Activated naive CD8-positive, alpha-beta T cell treated with anti-CD3 and anti-CD28 coated beads for 36 hours (primary cell): ENCODE results near the gene TANC1. TPM values are rescaled to one million over a fixed set of nuclear protein-coding genes. Genes with fewer than 3 reads are reported as not detected.

Experiments used
- DNase-seq: peaks from one replicate; pipeline ENCODE4 v3.0.0; 2021
- H3K27ac Mint-ChIP-seq: one replicate; pipeline ENCODE4 v1.8.0; 2022; ENCODE audit warnings: mild to moderate bottlenecking, moderate library complexity, mixed read lengths
- H3K27me3 Mint-ChIP-seq: one replicate; pipeline ENCODE4 v1.8.0; 2022; ENCODE audit warnings: mild to moderate bottlenecking, mixed read lengths
- H3K36me3 Mint-ChIP-seq: one replicate; pipeline ENCODE4 v1.8.0; 2021; ENCODE audit warnings: mild to moderate bottlenecking, mixed read lengths
- H3K4me1 Mint-ChIP-seq: one replicate; pipeline ENCODE4 v1.8.0; 2021; ENCODE audit warnings: mixed read lengths
- H3K4me3 Mint-ChIP-seq: one replicate; pipeline ENCODE4 v1.8.0; 2022; ENCODE audit warnings: mild to moderate bottlenecking, moderate library complexity, mixed read lengths
- H3K9me3 Mint-ChIP-seq: one replicate; pipeline ENCODE4 v1.8.0; 2022; ENCODE audit warnings: mixed read lengths
- total RNA-seq, 2 experiments: library from RNA; stranded (reverse); gene quantifications; one replicate each; pipeline ENCODE4 v1.2.3, GENCODE V29; 2021

TANC1 gene
- total RNA-seq, 2 experiments from 2014 or later: 0.97 to 1.0 TPM

DNA sequence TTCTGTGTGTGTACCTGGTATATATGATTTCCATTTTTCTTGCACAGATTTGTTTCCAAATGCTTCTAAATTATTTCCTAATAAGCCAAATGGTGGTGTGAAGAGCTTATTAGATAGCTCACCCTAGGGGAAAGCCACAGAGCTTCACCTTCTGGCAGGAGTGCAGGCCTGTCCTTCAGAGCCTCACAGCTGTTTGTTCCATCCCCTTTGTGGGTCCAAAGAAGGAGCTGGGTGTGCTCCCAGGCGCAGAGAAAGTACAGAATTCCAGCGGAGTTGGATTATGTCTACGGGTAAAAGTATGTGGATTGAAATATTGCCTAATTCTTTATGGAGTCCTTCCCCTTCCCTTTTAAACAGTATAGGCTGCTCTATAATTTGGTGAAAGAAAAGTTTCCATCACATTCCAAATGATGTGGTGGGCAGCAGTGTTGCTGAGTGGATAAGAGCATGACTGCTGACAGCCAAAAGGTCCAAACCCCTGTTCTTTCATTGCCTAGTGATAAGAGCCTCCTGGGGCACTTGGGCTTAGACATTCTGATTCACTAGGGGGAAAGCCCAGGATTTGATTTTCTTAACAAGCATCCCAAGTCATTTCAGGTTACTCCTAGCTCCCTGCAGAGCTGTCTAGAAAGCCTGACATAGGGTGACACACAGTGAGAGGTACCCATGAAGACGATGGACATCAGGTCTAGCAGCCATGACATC, 231.5 kb downstream of the TANC1 start:
- Mint-ChIP-seq H3K9me3 (no peaks in the 10 kb centered on the region), H3K27ac (no peak overlapping the region), H3K4me3 (no peak overlapping the region), H3K4me1 (peaks cover 13% of the 10 kb centered on the region), H3K27me3 (no peaks in the 10 kb centered on the region), H3K36me3 (no peaks in the 10 kb centered on the region)
- no peak for DNase-seq

DNA sequence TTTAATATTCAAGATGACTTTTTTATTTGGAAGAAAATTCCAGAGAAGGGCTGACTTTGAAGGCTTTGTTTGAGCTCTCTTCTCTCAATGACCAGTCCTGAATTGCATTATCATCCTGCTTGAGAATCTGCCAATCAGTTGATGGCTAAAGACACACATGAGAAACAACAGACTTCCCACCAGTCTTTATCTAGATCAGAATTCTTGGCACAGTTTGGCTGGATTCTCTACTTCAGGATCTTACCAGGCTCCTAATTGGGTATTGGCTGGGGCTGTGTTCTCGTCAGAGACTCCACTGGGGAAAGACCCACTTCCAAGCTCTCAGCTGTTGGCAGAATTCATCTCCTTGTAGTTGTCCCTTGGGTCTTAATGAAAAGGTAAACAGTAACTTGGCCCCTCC, 232.1 kb downstream of the TANC1 start:
- no peaks in the 10 kb centered on the region for H3K27me3 Mint-ChIP-seq
- no peak overlapping the region for H3K27ac Mint-ChIP-seq
- H3K4me1 Mint-ChIP-seq: peaks cover 13% of the 10 kb centered on the region
- no peak overlapping the region for H3K4me3 Mint-ChIP-seq
- DNase-seq: no peak
- no peaks in the 10 kb centered on the region for H3K36me3 Mint-ChIP-seq
- H3K9me3 Mint-ChIP-seq: no peaks in the 10 kb centered on the region

DNA sequence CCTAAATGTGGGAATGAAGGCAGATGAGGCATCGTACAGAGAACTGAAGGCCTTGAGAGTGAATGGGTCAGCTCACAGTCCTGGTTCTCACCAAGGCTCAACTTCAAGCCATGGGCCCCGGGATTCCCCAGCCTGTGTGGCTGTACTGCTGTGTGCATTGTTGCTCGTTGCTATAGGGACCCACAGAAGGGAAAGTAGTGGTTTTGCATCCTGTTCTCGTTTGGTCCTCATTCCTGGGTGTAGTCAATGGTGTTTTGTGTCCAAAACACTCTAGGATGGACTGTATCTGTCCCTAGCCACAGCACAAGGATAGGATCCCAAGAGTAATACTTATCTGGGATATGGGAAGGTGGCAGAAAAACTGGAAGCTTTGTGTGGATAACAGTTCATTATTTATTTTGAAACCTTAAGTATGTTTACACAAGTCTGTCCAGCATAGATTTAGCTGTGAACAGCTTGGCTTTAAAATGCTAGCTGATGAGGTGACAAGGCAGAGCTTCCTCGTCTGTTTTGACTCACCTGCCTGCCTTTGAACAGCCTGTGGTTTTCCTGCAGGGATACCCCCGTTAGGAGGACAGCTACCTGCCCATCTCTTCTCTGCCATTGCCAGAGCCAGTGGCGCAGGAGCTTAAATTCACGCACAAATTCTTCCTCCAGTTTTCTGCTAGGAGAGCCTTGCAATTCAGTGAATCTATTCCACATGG, 233.1 kb downstream of the TANC1 start:
- Mint-ChIP-seq H3K27me3 (no peaks in the 10 kb centered on the region), H3K36me3 (no peaks in the 10 kb centered on the region), H3K9me3 (no peaks in the 10 kb centered on the region), H3K4me1 (peaks cover 13% of the 10 kb centered on the region), H3K27ac (no peak overlapping the region), H3K4me3 (no peak overlapping the region)
- DNase-seq: peak; percentile 13

DNA sequence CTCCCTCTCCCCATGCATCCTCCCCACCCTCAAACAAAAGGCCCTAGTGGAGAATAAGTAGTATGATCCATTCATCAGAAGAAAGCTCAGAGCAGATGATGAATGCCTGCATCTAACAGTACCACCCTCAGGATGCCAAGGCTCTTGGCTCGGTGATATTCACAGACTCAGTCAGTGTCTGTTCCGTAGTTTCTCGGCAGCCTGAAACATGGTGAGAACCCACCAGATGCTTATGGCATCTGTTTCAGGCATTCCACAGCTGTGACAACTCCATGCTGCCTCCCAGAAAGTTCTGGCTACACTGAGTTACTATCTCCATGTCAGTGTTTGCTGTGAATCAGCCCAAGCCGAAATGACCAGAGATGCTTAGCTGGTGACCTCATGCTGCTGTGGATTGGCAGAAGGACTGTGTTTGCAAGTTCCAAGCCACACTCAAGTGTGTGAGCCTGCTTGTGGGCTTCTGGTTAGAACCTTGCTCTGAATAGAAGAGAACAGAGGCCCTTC, 234.2 kb downstream of the TANC1 start:
- Mint-ChIP-seq H3K4me1 (peaks cover 13% of the 10 kb centered on the region), H3K36me3 (no peaks in the 10 kb centered on the region), H3K4me3 (no peak overlapping the region), H3K27ac (no peak overlapping the region), H3K9me3 (no peaks in the 10 kb centered on the region), H3K27me3 (no peaks in the 10 kb centered on the region)
- DNase-seq: no peak

DNA sequence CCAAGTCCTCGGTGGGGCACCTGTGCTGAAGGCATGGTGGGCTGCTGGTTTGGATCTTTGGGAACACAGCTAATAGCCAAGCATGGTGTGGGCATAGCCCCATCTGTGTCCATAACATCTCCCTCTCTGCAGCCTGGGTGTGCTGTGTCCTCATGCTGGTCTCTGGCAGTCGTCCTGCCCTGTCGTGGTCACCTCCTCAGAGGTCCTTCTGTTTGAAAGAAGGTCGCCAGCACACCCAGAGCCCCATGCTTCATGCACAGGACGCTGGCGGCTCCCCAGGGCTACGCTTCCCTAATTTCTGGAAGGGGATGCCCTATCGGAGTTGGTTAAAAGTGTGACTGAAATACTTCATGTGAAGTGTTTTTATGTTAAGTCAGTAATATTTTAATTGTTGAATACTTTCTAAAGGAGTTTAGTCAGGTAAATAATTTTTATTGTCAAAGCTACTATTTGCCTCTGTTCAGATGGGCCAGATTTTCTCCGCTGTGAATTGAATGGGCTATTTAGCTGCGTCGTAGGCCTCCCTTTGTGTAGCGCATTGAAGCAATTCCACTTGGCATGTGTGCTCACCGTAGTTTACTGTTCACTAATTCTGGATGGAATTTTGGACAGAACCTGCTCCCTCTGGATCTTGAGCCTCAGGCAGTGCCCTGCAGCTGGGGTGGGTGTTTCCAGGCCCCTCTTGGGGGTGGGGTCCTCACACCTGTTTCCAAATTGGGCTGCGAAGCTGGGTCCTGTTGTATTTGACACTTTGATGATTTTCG, 236.1 kb downstream of the TANC1 start:
- H3K36me3 Mint-ChIP-seq: no peaks in the 10 kb centered on the region
- peaks cover 26% of the 10 kb centered on the region for H3K4me1 Mint-ChIP-seq
- no peaks in the 10 kb centered on the region for H3K9me3 Mint-ChIP-seq
- no peak overlapping the region for H3K4me3 Mint-ChIP-seq
- H3K27me3 Mint-ChIP-seq: no peaks in the 10 kb centered on the region
- H3K27ac Mint-ChIP-seq: no peak overlapping the region
- no peak for DNase-seq

DNA sequence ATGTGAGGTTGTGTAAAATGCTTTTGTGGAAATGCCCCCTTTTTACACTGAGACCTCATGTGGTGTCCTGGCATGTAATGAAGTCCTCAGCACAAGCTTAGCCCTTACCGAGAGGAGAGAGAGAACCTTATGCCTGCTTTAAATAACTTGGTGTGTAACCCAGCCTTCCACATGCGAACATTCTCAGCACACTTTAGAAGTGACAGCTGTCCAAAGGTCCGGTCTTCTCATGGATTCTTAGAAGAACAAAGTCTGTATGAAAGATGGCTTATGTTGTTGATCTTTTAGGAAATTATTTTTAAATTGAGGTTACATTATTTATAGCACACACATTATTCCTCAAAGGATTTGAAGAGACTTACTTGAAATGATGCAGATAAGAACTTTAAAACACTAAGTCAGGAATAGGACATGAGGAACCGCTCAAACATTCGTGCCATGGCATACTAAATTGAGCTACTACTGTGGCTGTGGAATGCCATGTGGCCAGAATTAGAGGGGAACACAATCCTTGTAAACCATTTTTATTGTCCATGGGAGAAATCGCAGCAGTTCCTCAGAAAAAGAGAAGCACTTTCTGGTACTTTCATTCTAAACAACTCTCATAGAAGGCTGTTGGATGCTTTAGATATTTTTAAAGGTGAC, 238.4 kb downstream of the TANC1 start:
- no peaks in the 10 kb centered on the region for H3K9me3 Mint-ChIP-seq
- H3K27ac Mint-ChIP-seq: no peak overlapping the region
- peaks cover 28% of the 10 kb centered on the region for H3K4me1 Mint-ChIP-seq
- no peak for DNase-seq
- H3K36me3 Mint-ChIP-seq: no peaks in the 10 kb centered on the region
- H3K27me3 Mint-ChIP-seq: no peaks in the 10 kb centered on the region
- H3K4me3 Mint-ChIP-seq: no peak overlapping the region

DNA sequence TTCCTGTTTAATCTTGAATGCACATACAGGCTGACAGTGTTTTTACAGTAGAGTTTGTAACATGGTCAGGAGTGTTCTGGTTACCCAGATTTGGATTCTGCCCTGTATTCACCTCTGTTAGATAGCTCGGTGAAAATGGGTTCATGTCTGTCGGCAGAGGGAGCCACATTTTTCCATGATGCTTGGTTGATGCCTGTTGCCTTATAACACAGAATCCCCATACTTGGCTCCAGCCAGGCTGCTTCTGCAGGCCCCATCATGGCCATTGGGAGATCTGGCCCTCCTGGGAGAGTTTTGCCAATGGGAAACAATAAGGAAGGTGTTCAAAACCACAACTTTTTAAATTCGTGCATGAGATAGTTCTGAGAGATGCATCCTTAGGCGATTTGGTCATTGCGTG, 240.0 kb downstream of the TANC1 start:
- no peak for DNase-seq
- H3K27me3 Mint-ChIP-seq: no peaks in the 10 kb centered on the region
- H3K4me1 Mint-ChIP-seq: peaks cover 27% of the 10 kb centered on the region
- no peaks in the 10 kb centered on the region for H3K36me3 Mint-ChIP-seq
- H3K9me3 Mint-ChIP-seq: no peaks in the 10 kb centered on the region
- no peak overlapping the region for H3K27ac Mint-ChIP-seq
- H3K4me3 Mint-ChIP-seq: no peak overlapping the region

DNA sequence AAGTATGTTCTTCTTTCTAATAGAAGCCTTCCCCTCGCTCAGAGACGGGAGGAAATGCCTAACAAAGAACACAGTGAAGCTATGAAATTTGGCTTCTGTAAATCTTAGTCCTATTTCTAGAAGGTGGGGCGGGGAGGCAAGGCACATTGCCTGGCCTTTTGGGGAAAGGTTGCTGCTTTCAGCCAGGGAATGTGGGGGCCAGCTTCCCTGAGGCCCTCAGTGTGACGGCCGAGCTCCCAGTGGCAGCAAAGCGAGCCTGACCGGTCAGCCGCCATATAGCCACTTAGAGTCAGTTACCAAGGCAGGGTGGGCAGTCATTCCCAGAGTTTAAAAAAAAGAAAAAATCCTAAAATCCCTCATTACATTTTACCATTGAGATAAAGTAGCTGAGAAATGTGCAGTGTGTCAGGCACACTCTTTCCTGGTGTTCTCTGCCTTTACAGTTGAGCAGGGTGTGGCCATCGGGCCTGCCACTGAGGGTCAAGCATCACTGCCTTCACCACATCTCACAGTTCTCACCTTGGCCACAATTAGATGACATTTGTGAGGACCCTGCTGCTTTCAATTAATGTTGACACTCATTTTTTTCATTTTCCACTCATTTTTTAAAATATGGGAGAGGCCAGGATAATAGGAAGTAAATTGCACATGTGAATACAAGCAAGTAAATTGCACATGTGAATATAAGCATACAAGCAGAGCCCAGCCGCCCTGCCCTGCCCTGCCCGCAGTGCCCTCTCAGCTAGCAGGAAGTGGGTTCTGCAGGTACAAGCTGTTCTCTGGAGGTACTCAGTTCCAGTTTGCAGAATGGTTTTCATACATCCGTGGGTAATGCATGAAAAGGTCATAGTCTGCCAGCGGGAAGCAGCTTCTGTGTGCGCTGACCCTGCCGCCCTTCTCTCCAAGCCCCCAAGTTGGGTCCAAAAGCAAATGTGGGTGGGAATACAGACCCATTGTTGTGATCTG, 241.2 kb downstream of the TANC1 start:
- H3K9me3 Mint-ChIP-seq: no peaks in the 10 kb centered on the region
- H3K36me3 Mint-ChIP-seq: no peaks in the 10 kb centered on the region
- peaks cover 27% of the 10 kb centered on the region for H3K4me1 Mint-ChIP-seq
- peak overlapping the region; percentile 29 for H3K4me3 Mint-ChIP-seq
- no peak for DNase-seq
- no peak overlapping the region for H3K27ac Mint-ChIP-seq
- no peaks in the 10 kb centered on the region for H3K27me3 Mint-ChIP-seq

DNA sequence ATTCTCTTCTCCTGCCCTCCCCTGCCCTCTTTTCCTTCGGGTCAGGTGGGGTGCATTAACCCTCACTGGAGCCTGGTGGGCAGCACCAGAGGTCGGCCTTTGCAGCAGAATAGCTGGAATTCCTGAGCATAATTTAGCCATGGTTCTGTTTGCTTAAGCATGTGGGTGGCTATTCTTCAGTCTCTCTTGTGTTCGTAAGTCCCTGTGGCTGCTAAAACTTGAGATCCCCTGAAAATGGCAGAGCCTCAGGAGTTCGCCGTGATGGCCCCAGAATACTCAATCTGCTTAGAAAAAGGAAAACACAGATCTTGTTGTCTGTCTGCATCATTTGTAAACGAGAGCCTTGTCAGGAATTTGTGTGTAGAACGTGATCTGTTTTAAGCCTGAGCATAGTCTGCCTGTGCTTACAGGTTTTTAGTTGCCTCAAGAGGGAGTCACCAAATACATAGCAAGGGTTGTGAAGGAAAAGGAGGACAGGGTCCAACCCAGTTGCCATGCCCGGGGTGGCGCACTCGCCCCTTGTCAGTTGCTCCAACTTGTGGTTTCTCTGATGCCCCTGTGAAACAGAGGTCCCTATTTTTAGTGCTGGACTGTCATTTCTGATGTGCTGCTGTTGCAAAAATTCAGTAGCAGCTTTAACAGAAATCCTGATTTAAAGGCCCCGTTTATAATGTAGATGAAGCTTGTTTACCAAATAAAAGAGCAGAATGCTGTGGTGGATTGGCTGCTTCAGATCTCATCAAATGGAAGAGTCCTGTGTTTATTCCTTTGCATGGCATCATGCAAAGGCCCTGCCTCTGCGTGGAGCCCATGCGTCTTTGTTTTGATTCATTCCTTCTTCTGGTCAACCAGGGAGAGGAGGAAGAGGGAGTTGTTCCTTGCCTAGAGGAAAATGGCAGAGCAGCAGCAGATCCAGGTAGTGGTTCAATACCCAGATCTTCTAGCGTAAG, 243.3 kb downstream of the TANC1 start:
- Mint-ChIP-seq H3K4me3 (no peak overlapping the region), H3K9me3 (no peaks in the 10 kb centered on the region), H3K27ac (no peak overlapping the region), H3K27me3 (no peaks in the 10 kb centered on the region), H3K4me1 (peaks cover 27% of the 10 kb centered on the region), H3K36me3 (no peaks in the 10 kb centered on the region)
- DNase-seq: no peak

DNA sequence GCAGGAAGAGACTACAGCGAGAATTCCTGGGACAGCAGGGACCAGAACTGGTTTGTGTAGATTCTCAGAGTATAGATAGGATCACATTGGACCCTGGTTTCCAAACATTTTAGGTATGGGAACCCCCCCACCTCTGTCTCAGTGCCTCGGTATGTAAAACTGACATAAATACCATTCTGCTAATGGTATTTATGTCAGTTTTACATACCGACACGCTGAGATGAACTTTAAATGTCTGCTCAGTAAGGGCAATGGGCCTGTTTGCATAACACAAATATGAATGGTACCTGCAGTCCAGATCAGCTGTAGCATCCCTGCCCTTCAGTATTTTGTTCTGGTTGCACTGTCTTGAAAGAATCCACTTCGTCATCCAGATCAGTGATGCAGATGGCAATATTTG, 244.9 kb downstream of the TANC1 start:
- Mint-ChIP-seq H3K27me3 (no peaks in the 10 kb centered on the region), H3K9me3 (no peaks in the 10 kb centered on the region), H3K4me1 (peaks cover 27% of the 10 kb centered on the region), H3K4me3 (no peak overlapping the region), H3K27ac (no peak overlapping the region), H3K36me3 (no peaks in the 10 kb centered on the region)
- DNase-seq: no peak

DNA sequence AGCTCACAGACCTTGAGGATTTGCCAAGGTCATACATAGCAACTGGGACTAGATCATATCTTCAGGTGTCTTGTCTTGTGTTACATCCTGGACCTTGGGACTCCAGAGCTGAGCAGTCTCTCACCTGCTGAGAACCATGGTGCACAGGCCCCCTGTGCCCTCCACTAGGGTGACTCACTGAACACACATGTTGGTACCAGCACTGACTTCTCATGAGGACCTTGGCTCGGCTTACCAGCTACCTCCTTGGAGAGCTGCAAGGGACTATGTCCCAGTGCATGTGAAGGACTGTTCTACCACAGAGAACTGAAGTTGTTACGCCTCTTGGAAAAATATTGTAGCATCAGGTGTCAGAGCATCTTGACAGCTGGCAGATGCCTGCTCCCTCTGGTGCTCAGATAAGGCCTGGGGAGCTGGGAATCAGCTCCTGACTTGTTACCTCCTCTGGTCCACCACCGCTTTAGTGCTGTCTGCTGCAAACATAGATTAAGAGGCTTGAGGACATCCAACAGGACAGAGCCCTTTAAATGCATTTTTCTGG, 246.0 kb downstream of the TANC1 start:
- H3K36me3 Mint-ChIP-seq: no peaks in the 10 kb centered on the region
- H3K4me1 Mint-ChIP-seq: peaks cover 16% of the 10 kb centered on the region
- no peaks in the 10 kb centered on the region for H3K9me3 Mint-ChIP-seq
- H3K4me3 Mint-ChIP-seq: no peak overlapping the region
- no peaks in the 10 kb centered on the region for H3K27me3 Mint-ChIP-seq
- no peak overlapping the region for H3K27ac Mint-ChIP-seq
- DNase-seq: no peak

DNA sequence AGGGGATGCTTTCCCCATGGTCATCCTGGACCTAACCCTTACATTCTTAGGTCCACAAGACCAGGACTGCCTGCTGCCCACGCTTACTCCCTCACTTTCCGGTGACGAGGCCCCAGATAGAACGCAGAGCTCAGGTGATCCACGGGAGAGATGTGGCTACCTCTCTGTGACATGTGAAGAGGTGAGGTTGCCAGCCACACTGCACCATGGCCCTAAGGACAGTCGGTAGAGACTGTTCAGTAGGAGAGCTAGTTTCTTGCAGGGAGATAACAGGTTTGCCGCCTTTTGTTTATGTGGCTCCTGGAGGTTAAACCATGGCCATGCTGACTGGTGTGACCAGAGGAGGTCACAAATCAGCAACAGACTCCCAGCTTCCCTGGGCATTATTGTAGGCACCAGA, 246.7 kb downstream of the TANC1 start:
- H3K4me3 Mint-ChIP-seq: no peak overlapping the region
- H3K27ac Mint-ChIP-seq: no peak overlapping the region
- H3K36me3 Mint-ChIP-seq: no peaks in the 10 kb centered on the region
- no peaks in the 10 kb centered on the region for H3K27me3 Mint-ChIP-seq
- no peaks in the 10 kb centered on the region for H3K9me3 Mint-ChIP-seq
- peaks cover 9% of the 10 kb centered on the region for H3K4me1 Mint-ChIP-seq
- no peak for DNase-seq

DNA sequence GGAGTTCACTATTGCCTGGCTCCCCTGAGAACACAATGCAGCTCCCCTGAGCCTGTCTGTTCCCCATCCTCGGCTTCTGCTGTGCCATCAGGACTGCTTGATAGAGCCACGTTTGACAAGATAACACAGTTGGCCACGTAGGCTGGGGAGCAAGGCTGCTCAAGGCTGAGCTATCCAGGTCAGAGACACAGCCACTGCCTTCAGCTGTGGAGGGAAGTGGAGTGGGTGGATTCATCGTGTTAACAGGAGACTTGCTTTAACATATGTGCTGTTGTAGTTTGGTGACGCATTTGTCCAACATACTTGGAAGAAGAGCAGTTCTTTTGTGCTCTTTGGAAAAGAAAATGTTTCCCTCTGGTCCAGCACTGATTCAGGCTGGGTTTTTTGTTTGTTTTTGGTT, 249.2 kb downstream of the TANC1 start:
- Mint-ChIP-seq H3K4me1 (no peaks in the 10 kb centered on the region), H3K27ac (no peak overlapping the region), H3K36me3 (no peaks in the 10 kb centered on the region), H3K4me3 (no peak overlapping the region), H3K9me3 (no peaks in the 10 kb centered on the region), H3K27me3 (no peaks in the 10 kb centered on the region)
- no peak for DNase-seq
